ENCODE measurements around the gene TRIM61. TPM values are rescaled to one million over a fixed set of nuclear protein-coding genes. Genes with fewer than 3 reads are reported as not detected.

The TRIM61 gene
- polyA plus RNA-seq, 1 donor (not counting 4 experiments of a cell fraction or from before 2014, with no cell fraction given) = 0.45 TPM

GRCh38 chr4:164956766-164957643 is 20.5 kb downstream of the TRIM61 start:
- no peaks in the 10 kb centered on the region for H3K9me3 ChIP-seq (ENCODE audit: control insufficient read depth, low read depth, low read length)
- H3K4me1 ChIP-seq (ENCODE audit: control insufficient read depth, extremely low read depth, insufficient read depth, low read length) = peaks cover 2% of the 10 kb centered on the region
- H3K9ac ChIP-seq (ENCODE audit: control insufficient read depth, extremely low read depth, insufficient read depth, low read length) = peak overlapping the region; percentile 64
- H3K9me1 ChIP-seq (ENCODE audit: control insufficient read depth, extremely low read depth, insufficient read depth, low read length) = no peaks in the 10 kb centered on the region
- H4K20me1 ChIP-seq (ENCODE audit: control insufficient read depth, extremely low read depth, insufficient read depth, low read length) = no peaks in the 10 kb centered on the region
- peak overlapping the region; percentile 84 for H2AFZ ChIP-seq (ENCODE audit: control insufficient read depth, low read length)
- dilution Hi-C loops (cut with MboI; ENCODE audit: extremely low pct_ligation_motif_present, low sequenced_read_pairs) = no loop called here
- peak overlapping the region; percentile 50 for H3K4me2 ChIP-seq (ENCODE audit: control insufficient read depth, extremely low read depth, insufficient read depth, low read depth, low read length)
- FAIRE-seq (peak; percentile 84), DNase-seq (ENCODE audit: low read depth, low spot score) (peak; percentile 13)
- H3K79me2 ChIP-seq (ENCODE audit: control insufficient read depth, insufficient read depth, low read length) = peaks cover 19% of the 10 kb centered on the region
- TF ChIP-seq EZH2 (IDR thresholded peaks at IDR 0.05; ENCODE audit: low read length) (no peak), CTCF (optimal IDR thresholded peaks at IDR 0.05 in 1 of 3, IDR thresholded peaks at IDR 0.05 in 1 of 3, conservative IDR thresholded peaks at IDR 0.05 in 1 of 3; ENCODE audit: extremely low read depth in 1 of 3, insufficient read depth in 2 of 3, low read length in 3 of 3) (no peak)
- H3K27me3 ChIP-seq (ENCODE audit: control insufficient read depth, extremely low read depth, insufficient read depth, low read length) = no peaks in the 10 kb centered on the region
- H3K27ac ChIP-seq (ENCODE audit: control insufficient read depth, insufficient read depth, low read length) = no peak overlapping the region
- H3K4me3 ChIP-seq (ENCODE audit: control insufficient read depth in 2 of 3, extremely low read depth in 1 of 3, insufficient read depth in 2 of 3, low read depth in 1 of 3, low read length in 3 of 3) = peak overlapping the region; percentile 79 to 87 (median 80)
- H3K36me3 ChIP-seq (ENCODE audit: control insufficient read depth in 2 of 2, extremely low read depth in 1 of 2, insufficient read depth in 2 of 2, low read length in 2 of 2) = no peaks in the 10 kb centered on the region

GRCh38 chr4:164955107-164955805 is 22.2 kb downstream of the TRIM61 start:
- Histone ChIP-seq H3K9me1 (ENCODE audit: control insufficient read depth, extremely low read depth, insufficient read depth, low read length) (no peaks in the 10 kb centered on the region), H3K4me2 (ENCODE audit: control insufficient read depth, extremely low read depth, insufficient read depth, low read depth, low read length) (no peak overlapping the region), H3K9me3 (ENCODE audit: control insufficient read depth, low read depth, low read length) (no peaks in the 10 kb centered on the region), H3K9ac (ENCODE audit: control insufficient read depth, extremely low read depth, insufficient read depth, low read length) (no peak overlapping the region), H3K4me3 (ENCODE audit: control insufficient read depth in 2 of 3, extremely low read depth in 1 of 3, insufficient read depth in 2 of 3, low read depth in 1 of 3, low read length in 3 of 3) (no peak overlapping the region), H3K79me2 (ENCODE audit: control insufficient read depth, insufficient read depth, low read length) (peaks cover 19% of the 10 kb centered on the region), H3K4me1 (ENCODE audit: control insufficient read depth, extremely low read depth, insufficient read depth, low read length) (peaks cover 2% of the 10 kb centered on the region), H3K36me3 (ENCODE audit: control insufficient read depth in 2 of 2, extremely low read depth in 1 of 2, insufficient read depth in 2 of 2, low read length in 2 of 2) (no peaks in the 10 kb centered on the region), H3K27ac (ENCODE audit: control insufficient read depth, insufficient read depth, low read length) (no peak overlapping the region), H4K20me1 (ENCODE audit: control insufficient read depth, extremely low read depth, insufficient read depth, low read length) (no peaks in the 10 kb centered on the region), H2AFZ (ENCODE audit: control insufficient read depth, low read length) (no peak overlapping the region), H3K27me3 (ENCODE audit: control insufficient read depth, extremely low read depth, insufficient read depth, low read length) (no peaks in the 10 kb centered on the region)
- TF ChIP-seq EZH2 (IDR thresholded peaks at IDR 0.05; ENCODE audit: low read length) (no peak), CTCF (optimal IDR thresholded peaks at IDR 0.05 in 1 of 3, IDR thresholded peaks at IDR 0.05 in 1 of 3, conservative IDR thresholded peaks at IDR 0.05 in 1 of 3; ENCODE audit: extremely low read depth in 1 of 3, insufficient read depth in 2 of 3, low read length in 3 of 3) (no peak)
- DNase-seq (ENCODE audit: low read depth, low spot score) (no peak), FAIRE-seq (no peak)
- dilution Hi-C loops (cut with MboI; ENCODE audit: extremely low pct_ligation_motif_present, low sequenced_read_pairs) = no loop called here

All from keratinocyte (primary cell).